GM10266 (cell line): ENCODE data around the gene H19.

Experiments
- DNase-seq: peaks from one replicate; pipeline ENCODE4 v3.0.0; 2012; ENCODE audit errors: extremely low spot score
- TF ChIP-seq, protein P1 (sequence below): IDR thresholded peaks from 2 replicates; pipeline ENCODE4 v1.5.1; 2012; ENCODE audit warnings: mild to moderate bottlenecking, low read depth; ENCODE audit not compliant: control insufficient read depth, insufficient read depth; ENCODE audit errors: missing control alignments

H19 gene

DNA sequence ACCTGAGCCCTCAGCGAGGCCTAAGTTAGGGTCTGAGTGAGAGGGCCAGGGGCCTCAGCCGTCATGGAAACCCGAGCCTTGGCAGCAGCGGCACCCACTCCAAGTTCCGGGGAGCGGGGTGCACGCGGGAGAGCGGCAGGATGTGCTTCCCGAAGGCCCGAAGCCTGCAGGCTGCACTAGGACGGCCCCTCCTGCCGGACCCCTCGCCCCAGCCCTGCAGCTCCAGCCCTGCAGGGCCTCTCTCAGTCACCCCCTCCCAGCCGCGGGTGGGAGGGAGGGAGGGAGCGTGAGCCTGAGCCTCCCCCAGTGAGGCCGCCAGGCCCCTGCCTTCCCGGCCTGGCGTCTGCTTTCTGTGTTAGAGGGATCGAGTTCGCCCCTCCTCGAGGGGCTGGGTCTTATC, 27.9 kb downstream of the H19 start:
- TF ChIP-seq, protein P1, sequence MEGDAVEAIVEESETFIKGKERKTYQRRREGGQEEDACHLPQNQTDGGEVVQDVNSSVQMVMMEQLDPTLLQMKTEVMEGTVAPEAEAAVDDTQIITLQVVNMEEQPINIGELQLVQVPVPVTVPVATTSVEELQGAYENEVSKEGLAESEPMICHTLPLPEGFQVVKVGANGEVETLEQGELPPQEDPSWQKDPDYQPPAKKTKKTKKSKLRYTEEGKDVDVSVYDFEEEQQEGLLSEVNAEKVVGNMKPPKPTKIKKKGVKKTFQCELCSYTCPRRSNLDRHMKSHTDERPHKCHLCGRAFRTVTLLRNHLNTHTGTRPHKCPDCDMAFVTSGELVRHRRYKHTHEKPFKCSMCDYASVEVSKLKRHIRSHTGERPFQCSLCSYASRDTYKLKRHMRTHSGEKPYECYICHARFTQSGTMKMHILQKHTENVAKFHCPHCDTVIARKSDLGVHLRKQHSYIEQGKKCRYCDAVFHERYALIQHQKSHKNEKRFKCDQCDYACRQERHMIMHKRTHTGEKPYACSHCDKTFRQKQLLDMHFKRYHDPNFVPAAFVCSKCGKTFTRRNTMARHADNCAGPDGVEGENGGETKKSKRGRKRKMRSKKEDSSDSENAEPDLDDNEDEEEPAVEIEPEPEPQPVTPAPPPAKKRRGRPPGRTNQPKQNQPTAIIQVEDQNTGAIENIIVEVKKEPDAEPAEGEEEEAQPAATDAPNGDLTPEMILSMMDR, result no peak
- DNase-seq, result no peak

DNA sequence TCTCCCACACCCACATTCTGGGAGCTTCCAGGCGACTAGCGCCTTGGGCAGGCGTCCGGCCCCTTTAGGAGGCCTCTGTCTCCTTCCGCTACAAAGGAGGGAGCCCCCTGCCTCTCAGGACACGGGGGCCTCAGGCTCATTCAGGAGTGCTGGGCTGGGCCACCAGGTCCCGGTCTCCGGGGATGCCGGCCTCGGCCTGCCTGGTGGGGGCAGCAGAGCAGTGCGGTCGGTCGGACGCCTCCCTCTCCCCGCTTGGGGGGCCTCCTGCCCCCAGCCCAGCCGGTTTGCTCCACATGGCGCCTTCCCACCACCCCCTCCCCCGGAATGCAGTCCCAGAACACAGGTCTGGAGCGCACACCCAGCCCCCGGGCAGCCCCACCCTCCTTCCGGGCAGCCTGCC, 28.6 kb downstream of the H19 start:
- no peak for DNase-seq

DNA sequence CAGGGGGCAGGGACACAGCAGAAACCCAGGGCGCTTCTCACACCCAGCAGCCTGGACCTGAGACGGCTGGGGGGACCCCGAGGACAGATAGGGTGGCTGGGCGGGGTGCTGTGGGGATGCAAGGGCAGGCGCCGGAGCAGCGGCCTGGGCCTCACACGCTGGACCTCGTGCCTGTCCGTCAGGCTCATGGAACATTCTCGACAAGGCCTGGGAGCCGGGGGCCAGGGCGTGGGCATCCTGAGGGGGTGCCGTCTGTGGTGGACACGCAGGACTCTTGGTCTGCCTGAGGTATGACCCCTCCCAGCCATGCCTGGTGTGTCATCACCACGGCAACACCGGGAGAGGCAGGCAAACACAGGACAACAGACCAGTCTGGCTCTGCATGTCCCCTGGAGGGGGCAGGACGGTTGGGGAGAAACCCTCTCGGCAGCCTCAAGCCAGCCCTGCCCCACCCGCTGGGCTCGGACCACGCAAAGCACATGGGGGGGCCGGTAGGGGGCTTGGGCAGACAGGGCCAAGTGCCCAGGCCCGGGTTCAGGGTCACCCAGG, 29.1 kb downstream of the H19 start:
- TF ChIP-seq, protein P1, result no peak

More for the DNA sequence above, 28.6 kb downstream of the H19 start:
- TF ChIP-seq, protein P1, result no peak

DNA sequence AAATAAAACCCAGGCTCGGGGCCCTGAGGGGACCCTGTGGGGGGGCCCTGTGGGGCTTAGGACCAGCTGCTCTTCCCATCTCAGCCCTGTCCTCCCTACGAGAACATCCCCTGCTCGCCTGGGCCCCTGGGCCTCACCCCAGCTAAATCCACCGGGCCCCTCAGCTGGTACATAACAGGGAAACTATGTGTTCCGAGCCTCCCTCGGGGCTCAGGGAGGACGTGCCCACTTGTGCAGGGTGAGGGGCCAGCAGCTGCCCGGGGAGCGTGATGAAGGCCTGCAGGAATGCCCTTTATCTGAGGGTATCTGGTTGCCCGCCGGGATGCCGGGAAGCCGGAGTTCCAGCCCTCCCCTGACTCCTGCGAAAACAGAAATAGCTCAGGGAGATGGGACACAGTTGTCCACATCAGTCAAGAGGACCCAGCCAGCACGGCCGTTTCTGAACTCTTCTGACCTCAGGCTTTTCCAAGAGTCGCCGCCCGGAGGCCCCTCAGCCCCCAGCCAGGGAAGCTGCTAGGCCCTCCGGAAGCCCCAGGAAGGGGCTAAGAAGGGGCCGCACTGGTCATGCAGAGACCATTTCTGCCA, 29.9 kb downstream of the H19 start:
- no peak for DNase-seq
- TF ChIP-seq, protein P1, result no peak

More for the DNA sequence above, 29.1 kb downstream of the H19 start:
- DNase-seq, result no peak

DNA sequence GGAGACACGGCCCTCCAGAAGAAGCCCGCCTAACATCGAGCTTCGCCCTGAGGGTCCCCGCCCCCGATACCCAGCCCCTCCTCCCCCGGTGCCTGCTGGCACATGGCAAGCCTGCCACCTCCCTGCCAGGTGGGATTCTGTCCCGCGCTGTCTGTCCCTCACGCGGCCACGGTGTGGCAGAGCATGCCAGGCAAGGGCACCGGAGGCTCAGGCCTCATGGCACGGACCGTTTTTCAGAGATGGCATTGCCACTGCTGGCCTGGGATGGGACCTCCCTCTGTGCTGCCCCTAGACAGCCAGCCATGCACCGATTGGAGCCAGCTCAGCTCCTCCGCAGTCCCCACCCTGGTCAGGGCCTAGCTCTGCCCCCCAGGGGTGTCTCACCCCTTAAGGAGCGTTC, 31.1 kb downstream of the H19 start:
- no peak for DNase-seq
- TF ChIP-seq, protein P1, result no peak

DNA sequence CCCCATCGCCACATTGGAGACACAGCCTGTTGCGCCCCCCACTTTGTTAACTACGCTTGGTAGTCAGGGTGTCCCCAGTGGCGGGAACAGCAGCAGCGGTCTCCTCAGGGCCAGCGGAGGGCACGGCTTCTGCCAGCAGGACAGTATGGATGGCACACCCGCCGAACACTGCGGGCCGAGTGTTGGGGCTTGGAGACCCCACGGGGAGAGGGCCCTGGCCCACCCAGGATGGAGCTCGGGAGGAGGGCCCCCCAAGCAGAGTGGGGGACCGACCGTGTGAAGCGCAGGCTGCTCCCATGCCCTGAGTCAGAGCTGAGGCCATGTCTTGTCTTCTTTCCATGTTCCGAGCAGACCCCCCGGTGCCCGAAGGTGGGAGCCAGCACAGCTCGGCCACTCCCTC, 32.7 kb downstream of the H19 start:
- TF ChIP-seq, protein P1, result no peak

DNA sequence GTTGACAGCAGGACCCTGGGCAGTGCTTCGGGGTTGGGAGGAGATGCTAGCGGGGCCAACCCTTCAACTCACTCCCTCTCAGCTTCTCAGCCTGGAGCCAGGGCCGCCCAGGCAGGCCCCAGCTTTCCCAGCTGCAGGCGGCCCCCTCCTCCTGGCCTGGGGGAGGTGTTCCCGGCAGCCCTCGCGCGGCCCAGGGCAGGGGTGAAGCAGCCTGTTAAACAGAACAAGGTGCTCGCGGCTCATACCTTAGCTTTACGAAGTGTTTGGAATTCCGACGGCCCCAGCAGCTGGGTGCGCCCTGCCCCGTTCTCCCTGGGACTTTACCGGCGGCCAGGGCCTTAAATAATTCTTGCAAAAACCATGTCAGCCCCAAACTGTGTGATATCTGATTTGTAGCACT, 33.3 kb downstream of the H19 start:
- TF ChIP-seq, protein P1, result no peak
- DNase-seq, result no peak

More for the DNA sequence above, 32.7 kb downstream of the H19 start:
- DNase-seq, result no peak
